ENCODE results near the gene ARHGAP33.

GRCh38 chr19:35755550-35756376 lies 19.6 kb upstream of the ARHGAP33 start:
- TF ChIP-seq REST (IDR thresholded peaks at IDR 0.05; ENCODE audit: borderline replicate concordance) (no peak), CTCF (IDR thresholded peaks at IDR 0.05; ENCODE audit: poor library complexity, severe bottlenecking) (no peak), RAD21 (conservative IDR thresholded peaks at IDR 0.05) (no peak), MXI1 (conservative IDR thresholded peaks at IDR 0.05; ENCODE audit: poor library complexity, severe bottlenecking) (no peak), EZH2 (IDR thresholded peaks at IDR 0.05; ENCODE audit: borderline replicate concordance, insufficient read depth, low read length, poor library complexity, severe bottlenecking) (no peak), POLR2AphosphoS5 (IDR thresholded peaks at IDR 0.05) (no peak), TAF1 (IDR thresholded peaks at IDR 0.05; ENCODE audit: low read depth) (no peak), EP300 (conservative IDR thresholded peaks at IDR 0.05; ENCODE audit: poor library complexity, severe bottlenecking) (no peak), SMC3 (conservative IDR thresholded peaks at IDR 0.05; ENCODE audit: poor library complexity) (no peak)
